Uterus (tissue), 2 donors: ENCODE results near the gene TCEAL5.

Experiments
- CTCF ChIP-seq, 4 experiments: fragments of 200-600 bp in 2 of 4; fragments of 450-650 bp in 2 of 4; sonication (generic) in 2 of 4; IDR thresholded peaks; one replicate each; pipeline ENCODE4 v1.5.1; 2016 to 2019; ENCODE audit warnings: antibody characterized with exemption in 4 of 4, mild to moderate bottlenecking in 2 of 4, moderate library complexity in 1 of 4
- POLR2A ChIP-seq, 2 donors: fragments of 450-650 bp; IDR thresholded peaks; one replicate each; pipeline ENCODE4 v1.6.1; 2016; ENCODE audit warnings: antibody characterized with exemption in 2 of 2, mild to moderate bottlenecking in 1 of 2, moderate library complexity in 1 of 2

GRCh38 chrX:103254921-103255493, 21.5 kb downstream of the TCEAL5 start, which contains the start of gene TCEAL8:
- no peak for TF ChIP-seq CTCF (IDR thresholded peaks at IDR 0.05)
- peak; percentile 64 to 78 for TF ChIP-seq POLR2A (IDR thresholded peaks at IDR 0.05)
